WTC11 (cell line): ENCODE measurements around the gene PDZRN4. TPM values are rescaled to one million over a fixed set of nuclear protein-coding genes. Genes with fewer than 3 reads are reported as not detected.

Source experiments
- ATAC-seq: fragments of 200-7000 bp; cut with Tn5 transposase; 2 replicates; pipeline ENCODE4 v1.10.0; 2021; ENCODE audit warnings: mild to moderate bottlenecking, moderate library complexity
- CTCF ChIA-PET: fragments of 300-600 bp; sonication (Branson Sonifier 250); formaldehyde crosslinking; loops from one replicate; lab custom pipeline; 2021; ENCODE audit warnings: antibody characterized with exemption; lab: Charles Lee
- POLR2A ChIA-PET: fragments of 350-600 bp; sonication (Branson Sonifier 250); formaldehyde crosslinking; loops from one replicate; lab custom pipeline; 2021; ENCODE audit warnings: antibody characterized with exemption; lab: Charles Lee
- DNase-seq: peaks from one replicate; pipeline ENCODE4 v3.0.0; 2021; ENCODE audit warnings: low spot score
- H3K27ac Mint-ChIP-seq: 2 replicates; pipeline ENCODE4 v1.8.0; 2021; ENCODE audit warnings: mixed read lengths
- H3K27me3 Mint-ChIP-seq: 2 replicates; pipeline ENCODE4 v1.8.0; 2021; ENCODE audit warnings: low read depth, mild to moderate bottlenecking, moderate library complexity, mixed read lengths
- H3K36me3 Mint-ChIP-seq: 2 replicates; pipeline ENCODE4 v1.8.0; 2021; ENCODE audit warnings: mixed read lengths
- H3K4me1 Mint-ChIP-seq: 2 replicates; pipeline ENCODE4 v1.8.0; 2022; ENCODE audit warnings: mixed read lengths
- H3K4me3 Mint-ChIP-seq: 2 replicates; pipeline ENCODE4 v1.8.0; 2021; ENCODE audit warnings: mild to moderate bottlenecking, moderate library complexity, mixed read lengths
- H3K9me3 Mint-ChIP-seq: 2 replicates; pipeline ENCODE4 v1.8.0; 2021; ENCODE audit warnings: mixed read lengths
- CBFB ChIP-seq: sonication (generic); formaldehyde crosslinking; IDR thresholded peaks from 2 replicates; pipeline ENCODE4 v1.8.1; 2022; ENCODE audit warnings: mild to moderate bottlenecking, low read depth, missing genetic modification reagents
- EMX1 ChIP-seq: fragments of 250-450 bp; sonication (Bioruptor Pico); IDR thresholded peaks from 2 replicates; pipeline ENCODE4 v1.8.0; 2021; ENCODE audit warnings: mild to moderate bottlenecking
- FOXP1 ChIP-seq: sonication (generic); formaldehyde crosslinking; IDR thresholded peaks from 2 replicates; pipeline ENCODE4 v1.8.0; 2022; ENCODE audit warnings: missing genetic modification reagents, mild to moderate bottlenecking, moderate library complexity, borderline replicate concordance
- GTF2I ChIP-seq: fragments of 250-450 bp; sonication (Bioruptor Pico); conservative IDR thresholded peaks from 2 replicates; pipeline ENCODE4 v1.4.0; 2021; ENCODE audit warnings: mild to moderate bottlenecking
- MYBL2 ChIP-seq: sonication (generic); formaldehyde crosslinking; IDR thresholded peaks from 2 replicates; pipeline ENCODE4 v1.8.1; 2023; ENCODE audit warnings: mild to moderate bottlenecking, moderate library complexity, missing genetic modification reagents
- NFATC4 ChIP-seq: fragments of 250-450 bp; sonication (Bioruptor Pico); IDR thresholded peaks from 2 replicates; pipeline ENCODE4 v1.9.0; 2021; ENCODE audit warnings: mild to moderate bottlenecking
- NR3C1 ChIP-seq: sonication (generic); formaldehyde crosslinking; conservative IDR thresholded peaks from 2 replicates; pipeline ENCODE4 v1.8.1; 2023; ENCODE audit warnings: low read depth, mild to moderate bottlenecking, missing genetic modification reagents
- RORB ChIP-seq: fragments of 250-450 bp; sonication (Bioruptor Pico); IDR thresholded peaks from 2 replicates; pipeline ENCODE4 v1.9.0; 2021; ENCODE audit warnings: mild to moderate bottlenecking
- SMAD3 ChIP-seq: sonication (generic); formaldehyde crosslinking; IDR thresholded peaks from 2 replicates; pipeline ENCODE4 v1.8.0; 2022; ENCODE audit warnings: missing genetic modification reagents, mild to moderate bottlenecking, borderline replicate concordance
- SMAD4 ChIP-seq: sonication (generic); formaldehyde crosslinking; IDR thresholded peaks from 2 replicates; pipeline ENCODE4 v1.8.0; 2022; ENCODE audit warnings: mild to moderate bottlenecking, missing genetic modification reagents
- SOX15 ChIP-seq: fragments of 250-450 bp; sonication (Bioruptor Pico); IDR thresholded peaks from 2 replicates; pipeline ENCODE4 v1.9.0; 2021; ENCODE audit warnings: mild to moderate bottlenecking
- TCF7 ChIP-seq: sonication (generic); formaldehyde crosslinking; IDR thresholded peaks from 2 replicates; pipeline ENCODE4 v1.8.0; 2022; ENCODE audit warnings: mild to moderate bottlenecking, low read depth, missing genetic modification reagents, moderate library complexity
- TEAD4 ChIP-seq: sonication (generic); formaldehyde crosslinking; IDR thresholded peaks from 2 replicates; pipeline ENCODE4 v1.8.0; 2022; ENCODE audit warnings: mild to moderate bottlenecking, missing genetic modification reagents
- ZNF121 ChIP-seq: sonication (generic); formaldehyde crosslinking; IDR thresholded peaks from 2 replicates; pipeline ENCODE4 v1.8.0; 2023; ENCODE audit warnings: missing genetic modification reagents
- ZNF263 ChIP-seq: sonication (generic); formaldehyde crosslinking; IDR thresholded peaks from 2 replicates; pipeline ENCODE4 v1.8.1; 2022; ENCODE audit warnings: low read depth, mild to moderate bottlenecking, moderate library complexity, missing genetic modification reagents
- ZNF671 ChIP-seq: fragments of 250-450 bp; sonication (Bioruptor Pico); IDR thresholded peaks from 2 replicates; pipeline ENCODE4 v1.8.0; 2021; ENCODE audit warnings: mild to moderate bottlenecking
- total RNA-seq: library from RNA; stranded (reverse); gene quantifications from 3 replicates; pipeline ENCODE4 v1.2.3, GENCODE V29; 2021
- TF ChIP-seq, protein P1 (sequence below): sonication (generic); formaldehyde crosslinking; IDR thresholded peaks from 2 replicates; pipeline ENCODE4 v1.8.1; 2023; ENCODE audit warnings: mild to moderate bottlenecking, missing genetic modification reagents, moderate library complexity
- TF ChIP-seq, protein P2 (sequence below): sonication (generic); formaldehyde crosslinking; IDR thresholded peaks from 2 replicates; pipeline ENCODE4 v1.8.0; 2022; ENCODE audit warnings: mild to moderate bottlenecking, missing genetic modification reagents
- TF ChIP-seq, protein P3 (sequence below): fragments of 250-450 bp; sonication (Bioruptor Pico); IDR thresholded peaks from 2 replicates; pipeline ENCODE4 v1.8.0; 2021; ENCODE audit warnings: mild to moderate bottlenecking
- TF ChIP-seq, protein P4 (sequence below): sonication (generic); formaldehyde crosslinking; IDR thresholded peaks from 2 replicates; pipeline ENCODE4 v1.8.0; 2022; ENCODE audit warnings: mild to moderate bottlenecking, missing genetic modification reagents
- TF ChIP-seq, protein P5 (sequence below): fragments of 250-450 bp; sonication (Bioruptor Pico); conservative IDR thresholded peaks from 2 replicates; pipeline ENCODE4 v1.9.0; 2021; ENCODE audit warnings: mild to moderate bottlenecking
- TF ChIP-seq, protein P6 (sequence below): sonication (generic); formaldehyde crosslinking; IDR thresholded peaks from 2 replicates; pipeline ENCODE4 v1.8.0; 2023; ENCODE audit warnings: missing genetic modification reagents

The PDZRN4 gene
- total RNA-seq, 1 experiment from 2014 or later = 0.09 TPM

DNA sequence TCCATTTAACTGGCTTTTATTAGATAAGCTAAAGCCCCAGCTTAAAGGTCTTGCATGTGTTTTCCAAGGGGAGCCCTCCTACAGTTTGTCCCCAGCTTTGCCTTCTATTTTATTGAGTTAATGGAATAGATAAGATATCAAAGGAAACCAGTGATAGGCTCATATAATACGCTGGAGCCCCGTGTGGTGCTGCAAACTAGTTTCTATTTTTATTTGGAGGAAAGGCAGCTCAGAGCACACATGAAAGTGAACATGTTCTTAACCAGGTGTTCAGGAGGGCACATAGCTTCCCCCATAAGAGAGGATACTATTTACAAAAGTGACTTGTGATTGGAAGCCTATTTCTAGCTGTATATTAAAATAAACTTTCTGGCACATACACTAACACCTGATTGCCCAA is 251.7 kb downstream of the PDZRN4 start (continued):
- TF ChIP-seq CBFB (CRISPR knock-in tag) = no peak
- no peak for TF ChIP-seq SOX15
- no peak for TF ChIP-seq ZNF263 (CRISPR knock-in tag)
- TF ChIP-seq ZNF671 = no peak

DNA sequence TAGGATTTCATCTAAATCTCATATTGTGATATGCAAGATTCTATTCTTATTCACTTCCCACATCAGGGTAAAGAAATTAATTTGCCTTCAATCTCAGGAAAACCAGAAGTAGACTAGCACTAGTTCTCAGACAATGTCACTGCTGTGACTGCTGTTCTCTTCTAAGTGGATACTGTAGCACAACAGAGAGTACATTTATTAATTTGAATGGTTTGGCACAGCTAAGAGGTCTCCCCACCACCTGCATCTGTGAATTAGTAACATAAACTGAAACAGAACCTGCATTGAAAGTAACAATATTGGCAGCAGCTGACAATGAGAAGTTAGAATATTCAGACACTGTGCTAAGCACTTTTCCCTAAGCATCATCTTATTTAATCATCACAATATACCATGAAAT is 253.1 kb downstream of the PDZRN4 start:
- no peaks in the 10 kb centered on the region for H3K9me3 Mint-ChIP-seq
- peaks cover 25% of the 10 kb centered on the region for H3K4me1 Mint-ChIP-seq
- no peak overlapping the region for H3K4me3 Mint-ChIP-seq
- POLR2A ChIA-PET = no interaction called here
- no peaks in the 10 kb centered on the region for H3K36me3 Mint-ChIP-seq
- CTCF ChIA-PET = no interaction called here
- no peak for DNase-seq
- TF ChIP-seq, protein P1, sequence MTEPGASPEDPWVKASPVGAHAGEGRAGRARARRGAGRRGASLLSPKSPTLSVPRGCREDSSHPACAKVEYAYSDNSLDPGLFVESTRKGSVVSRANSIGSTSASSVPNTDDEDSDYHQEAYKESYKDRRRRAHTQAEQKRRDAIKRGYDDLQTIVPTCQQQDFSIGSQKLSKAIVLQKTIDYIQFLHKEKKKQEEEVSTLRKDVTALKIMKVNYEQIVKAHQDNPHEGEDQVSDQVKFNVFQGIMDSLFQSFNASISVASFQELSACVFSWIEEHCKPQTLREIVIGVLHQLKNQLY = no peak
- TF ChIP-seq TCF7 (no peak), EMX1 (CRISPR knock-in tag) (no peak), SMAD4 (CRISPR knock-in tag) (no peak), NR3C1 (no peak), MYBL2 (no peak), RORB (CRISPR knock-in tag) (no peak)
- TF ChIP-seq, protein P2, sequence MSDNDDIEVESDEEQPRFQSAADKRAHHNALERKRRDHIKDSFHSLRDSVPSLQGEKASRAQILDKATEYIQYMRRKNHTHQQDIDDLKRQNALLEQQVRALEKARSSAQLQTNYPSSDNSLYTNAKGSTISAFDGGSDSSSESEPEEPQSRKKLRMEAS = no peak
- TF ChIP-seq, protein P3, sequence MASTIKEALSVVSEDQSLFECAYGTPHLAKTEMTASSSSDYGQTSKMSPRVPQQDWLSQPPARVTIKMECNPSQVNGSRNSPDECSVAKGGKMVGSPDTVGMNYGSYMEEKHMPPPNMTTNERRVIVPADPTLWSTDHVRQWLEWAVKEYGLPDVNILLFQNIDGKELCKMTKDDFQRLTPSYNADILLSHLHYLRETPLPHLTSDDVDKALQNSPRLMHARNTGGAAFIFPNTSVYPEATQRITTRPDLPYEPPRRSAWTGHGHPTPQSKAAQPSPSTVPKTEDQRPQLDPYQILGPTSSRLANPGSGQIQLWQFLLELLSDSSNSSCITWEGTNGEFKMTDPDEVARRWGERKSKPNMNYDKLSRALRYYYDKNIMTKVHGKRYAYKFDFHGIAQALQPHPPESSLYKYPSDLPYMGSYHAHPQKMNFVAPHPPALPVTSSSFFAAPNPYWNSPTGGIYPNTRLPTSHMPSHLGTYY = no peak
- TF ChIP-seq, protein P4, sequence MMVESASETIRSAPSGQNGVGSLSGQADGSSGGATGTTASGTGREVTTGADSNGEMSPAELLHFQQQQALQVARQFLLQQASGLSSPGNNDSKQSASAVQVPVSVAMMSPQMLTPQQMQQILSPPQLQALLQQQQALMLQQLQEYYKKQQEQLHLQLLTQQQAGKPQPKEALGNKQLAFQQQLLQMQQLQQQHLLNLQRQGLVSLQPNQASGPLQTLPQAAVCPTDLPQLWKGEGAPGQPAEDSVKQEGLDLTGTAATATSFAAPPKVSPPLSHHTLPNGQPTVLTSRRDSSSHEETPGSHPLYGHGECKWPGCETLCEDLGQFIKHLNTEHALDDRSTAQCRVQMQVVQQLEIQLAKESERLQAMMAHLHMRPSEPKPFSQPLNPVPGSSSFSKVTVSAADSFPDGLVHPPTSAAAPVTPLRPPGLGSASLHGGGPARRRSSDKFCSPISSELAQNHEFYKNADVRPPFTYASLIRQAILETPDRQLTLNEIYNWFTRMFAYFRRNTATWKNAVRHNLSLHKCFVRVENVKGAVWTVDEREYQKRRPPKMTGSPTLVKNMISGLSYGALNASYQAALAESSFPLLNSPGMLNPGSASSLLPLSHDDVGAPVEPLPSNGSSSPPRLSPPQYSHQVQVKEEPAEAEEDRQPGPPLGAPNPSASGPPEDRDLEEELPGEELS (CRISPR knock-in tag) = no peak
- no peak overlapping the region for H3K27ac Mint-ChIP-seq
- no peaks in the 10 kb centered on the region for H3K27me3 Mint-ChIP-seq
- no peak for ATAC-seq

DNA sequence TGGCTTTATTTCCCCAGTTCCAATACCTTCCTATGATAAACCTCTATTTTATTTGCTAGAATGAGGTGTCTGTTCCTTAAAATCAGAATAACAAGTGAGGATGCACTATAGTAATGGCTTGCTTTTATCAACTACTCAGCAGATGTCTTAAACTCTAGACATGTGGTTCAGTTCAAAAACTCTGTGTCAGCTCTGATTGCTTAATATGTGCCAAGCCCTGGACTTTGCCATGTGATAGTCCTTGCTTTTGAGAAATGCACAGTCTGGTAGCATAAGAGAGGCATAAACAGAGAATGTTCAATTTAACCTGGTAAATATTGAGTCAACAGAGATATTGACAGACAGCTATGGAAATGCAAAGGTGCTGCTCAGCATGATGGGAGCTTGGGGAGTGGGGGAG is 254.8 kb downstream of the PDZRN4 start:
- ChIA-PET CTCF (no interaction called here), POLR2A (no interaction called here)
- H3K27me3 Mint-ChIP-seq = no peaks in the 10 kb centered on the region
- ATAC-seq = no peak
- no peak for TF ChIP-seq GTF2I (CRISPR knock-in tag)
- no peak for TF ChIP-seq ZNF121 (CRISPR knock-in tag)
- no peak for TF ChIP-seq TEAD4 (CRISPR knock-in tag)
- TF ChIP-seq FOXP1 (CRISPR knock-in tag) = no peak
- TF ChIP-seq NFATC4 (CRISPR knock-in tag) = no peak
- no peak for TF ChIP-seq SMAD3 (CRISPR knock-in tag)
- TF ChIP-seq, protein P5, sequence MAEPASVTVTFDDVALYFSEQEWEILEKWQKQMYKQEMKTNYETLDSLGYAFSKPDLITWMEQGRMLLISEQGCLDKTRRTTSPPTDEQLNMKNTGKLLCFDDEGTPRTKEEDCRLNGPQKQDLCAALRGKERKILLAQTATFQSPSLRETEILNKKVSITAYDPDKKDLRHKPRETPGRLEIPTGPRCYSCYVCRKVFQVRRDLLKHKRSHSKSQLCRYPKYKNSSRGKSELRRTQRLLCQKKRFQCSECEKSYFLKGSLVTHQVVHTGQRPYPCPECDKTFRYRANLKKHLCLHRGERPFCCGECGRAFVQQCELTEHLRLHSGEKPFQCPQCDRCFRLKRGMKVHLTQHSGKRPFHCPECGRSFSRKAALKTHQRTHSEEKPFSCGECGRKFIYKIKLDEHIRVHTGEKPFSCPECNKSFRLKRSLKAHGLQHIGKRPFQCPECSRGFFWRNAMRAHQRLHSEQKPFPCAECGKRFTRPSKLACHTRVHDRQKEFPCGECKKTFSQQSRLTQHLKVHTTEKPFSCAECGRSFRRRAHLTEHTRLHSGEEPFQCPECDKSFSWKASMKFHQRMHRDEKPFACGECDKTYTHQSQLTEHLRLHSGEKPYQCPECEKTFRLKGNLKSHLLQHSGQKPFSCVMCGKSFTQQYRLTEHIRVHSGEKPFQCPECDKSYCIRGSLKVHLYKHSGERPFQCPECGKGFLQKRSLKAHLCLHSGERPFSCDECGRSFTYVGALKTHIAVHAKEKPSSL (CRISPR knock-in tag) = no peak
- no peak for TF ChIP-seq ZNF263 (CRISPR knock-in tag)
- TF ChIP-seq, protein P6, sequence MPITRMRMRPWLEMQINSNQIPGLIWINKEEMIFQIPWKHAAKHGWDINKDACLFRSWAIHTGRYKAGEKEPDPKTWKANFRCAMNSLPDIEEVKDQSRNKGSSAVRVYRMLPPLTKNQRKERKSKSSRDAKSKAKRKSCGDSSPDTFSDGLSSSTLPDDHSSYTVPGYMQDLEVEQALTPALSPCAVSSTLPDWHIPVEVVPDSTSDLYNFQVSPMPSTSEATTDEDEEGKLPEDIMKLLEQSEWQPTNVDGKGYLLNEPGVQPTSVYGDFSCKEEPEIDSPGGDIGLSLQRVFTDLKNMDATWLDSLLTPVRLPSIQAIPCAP (CRISPR knock-in tag) = no peak
- DNase-seq = no peak
- no peaks in the 10 kb centered on the region for H3K36me3 Mint-ChIP-seq
- H3K9me3 Mint-ChIP-seq = no peaks in the 10 kb centered on the region
- H3K4me3 Mint-ChIP-seq = no peak overlapping the region
- peaks cover 20% of the 10 kb centered on the region for H3K4me1 Mint-ChIP-seq
- no peak overlapping the region for H3K27ac Mint-ChIP-seq
